Fibroblast of lung (primary cell): ENCODE data around the gene TUNAR.

Experiments used
- EZH2 ChIP-seq: IDR thresholded peaks from 2 replicates; pipeline ENCODE4 v1.5.1; 2012; ENCODE audit warnings: low read length, control low read depth, mild to moderate bottlenecking; ENCODE audit errors: missing control alignments
- TF ChIP-seq, protein P1 (sequence below), 2 donors: IDR thresholded peaks in 1 of 2; conservative IDR thresholded peaks in 1 of 2; 1 replicate in 1 of 2; 2 replicates in 1 of 2; pipeline ENCODE4 v1.5.1; 2011 to 2012; ENCODE audit warnings: low read length in 2 of 2, control low read depth in 1 of 2, inconsistent platforms in 1 of 2, low read depth in 1 of 2, mild to moderate bottlenecking in 1 of 2

DNA sequence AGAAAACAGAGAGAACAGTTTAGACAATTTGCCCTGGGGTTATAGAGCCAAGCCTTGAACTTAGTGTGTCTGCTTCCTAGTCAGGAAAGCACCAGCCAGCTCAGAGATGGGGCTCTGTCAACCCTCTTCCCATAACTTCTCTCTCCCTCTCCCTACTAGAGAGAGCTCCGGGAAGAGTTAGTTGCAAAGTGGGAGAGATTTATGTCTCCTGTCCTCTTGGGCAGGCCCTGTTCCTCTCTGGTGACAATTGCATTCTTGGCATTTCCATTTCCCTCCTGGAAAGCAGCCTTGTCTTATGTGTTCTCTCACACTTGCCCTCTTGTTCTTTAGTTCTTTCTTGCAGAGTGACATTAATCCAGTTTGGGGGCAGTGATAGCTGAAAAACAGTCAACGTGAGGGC is 42.1 kb upstream of the TUNAR start:
- TF ChIP-seq, protein P1, sequence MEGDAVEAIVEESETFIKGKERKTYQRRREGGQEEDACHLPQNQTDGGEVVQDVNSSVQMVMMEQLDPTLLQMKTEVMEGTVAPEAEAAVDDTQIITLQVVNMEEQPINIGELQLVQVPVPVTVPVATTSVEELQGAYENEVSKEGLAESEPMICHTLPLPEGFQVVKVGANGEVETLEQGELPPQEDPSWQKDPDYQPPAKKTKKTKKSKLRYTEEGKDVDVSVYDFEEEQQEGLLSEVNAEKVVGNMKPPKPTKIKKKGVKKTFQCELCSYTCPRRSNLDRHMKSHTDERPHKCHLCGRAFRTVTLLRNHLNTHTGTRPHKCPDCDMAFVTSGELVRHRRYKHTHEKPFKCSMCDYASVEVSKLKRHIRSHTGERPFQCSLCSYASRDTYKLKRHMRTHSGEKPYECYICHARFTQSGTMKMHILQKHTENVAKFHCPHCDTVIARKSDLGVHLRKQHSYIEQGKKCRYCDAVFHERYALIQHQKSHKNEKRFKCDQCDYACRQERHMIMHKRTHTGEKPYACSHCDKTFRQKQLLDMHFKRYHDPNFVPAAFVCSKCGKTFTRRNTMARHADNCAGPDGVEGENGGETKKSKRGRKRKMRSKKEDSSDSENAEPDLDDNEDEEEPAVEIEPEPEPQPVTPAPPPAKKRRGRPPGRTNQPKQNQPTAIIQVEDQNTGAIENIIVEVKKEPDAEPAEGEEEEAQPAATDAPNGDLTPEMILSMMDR (conservative IDR thresholded peaks at IDR 0.05 in 1 of 2, IDR thresholded peaks at IDR 0.05 in 1 of 2; ENCODE audit: low read depth in 1 of 2, low read length in 2 of 2), result no peak
- TF ChIP-seq EZH2, result no peak
